ENCODE results near the gene ANK3.
"Not testable (repeated sequence)": the region's sequence is repeated elsewhere in the genome, so short reads cannot be mapped to it uniquely, and the experiment has no call there.

ANK3 gene

DNA sequence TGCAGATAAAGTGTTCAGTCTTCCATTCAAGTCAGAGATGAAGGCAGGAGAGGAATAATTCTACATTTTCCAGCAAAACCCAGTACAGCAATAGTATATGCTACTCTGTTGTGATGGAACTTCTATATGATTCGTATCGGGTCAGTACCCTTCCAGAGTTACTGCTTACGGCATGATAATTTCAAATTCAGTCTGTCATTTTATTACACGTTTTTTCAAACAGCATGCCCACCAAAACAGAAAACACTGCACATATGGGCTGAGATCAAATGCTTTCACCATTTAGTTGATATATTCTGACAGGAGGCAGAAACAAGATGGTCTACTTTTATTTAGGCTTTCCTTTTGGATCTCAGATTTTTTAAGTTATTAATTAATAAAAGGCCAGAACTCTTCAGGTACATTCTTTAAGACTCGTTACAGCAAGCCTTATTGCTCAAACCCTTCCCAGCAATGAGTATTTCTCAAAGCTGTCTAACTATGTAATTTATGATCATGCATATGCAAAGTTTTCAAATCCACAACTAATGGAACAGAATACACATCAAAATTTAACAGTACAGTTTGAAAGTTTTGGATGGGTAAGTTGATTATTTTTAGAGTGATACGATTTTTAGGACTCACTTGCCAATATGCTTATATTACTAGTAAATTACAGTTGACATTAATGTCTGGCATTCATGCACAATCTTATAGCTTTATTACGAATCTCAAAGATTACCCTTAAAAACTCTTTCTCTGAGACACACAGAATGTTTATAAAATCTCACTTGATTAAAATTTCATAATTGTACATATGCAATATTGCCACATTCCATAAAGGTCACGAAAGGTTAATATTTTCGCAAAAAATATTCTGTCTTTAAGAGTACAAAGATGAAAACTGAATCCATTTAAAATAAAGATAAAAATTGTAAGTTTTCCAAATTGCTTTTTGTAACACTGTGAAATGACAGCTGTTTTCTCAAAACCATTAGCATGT, 91.0 kb downstream of the ANK3 start:
- ATAC-seq (replicated peaks), result no peak
- Mint-ChIP-seq H3K4me3 (no peak overlapping the region), H3K9me3 (no peaks in the 10 kb centered on the region), H3K4me1 (ENCODE audit: low read depth in 2 of 2) (peaks cover 1 to 4% of the 10 kb centered on the region in 2 donors), H3K36me3 (ENCODE audit: insufficient read depth) (no peaks in the 10 kb centered on the region), H3K27me3 (no peaks in the 10 kb centered on the region), H3K27ac (no peak overlapping the region)
- DNase-seq, result no peak

DNA sequence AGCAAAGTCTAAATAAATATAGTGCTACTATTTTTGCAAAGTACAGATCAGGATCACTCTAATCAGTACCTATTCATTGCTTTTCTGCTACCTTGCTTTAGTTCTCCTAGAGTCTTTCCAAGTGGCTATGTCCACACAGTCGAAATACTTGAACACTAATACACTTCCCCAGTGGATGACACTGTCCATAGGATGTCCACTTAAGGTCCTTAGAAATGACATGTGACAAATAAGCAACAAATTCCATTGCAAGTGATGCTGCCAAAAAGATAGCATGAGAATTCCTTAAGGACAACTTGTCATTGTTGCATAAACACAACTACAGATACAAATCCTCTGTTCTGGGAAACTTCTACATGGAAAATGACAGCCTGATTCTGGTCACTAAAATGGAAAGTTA, 93.6 kb downstream of the ANK3 start:
- no peak overlapping the region for H3K4me3 Mint-ChIP-seq
- ATAC-seq (replicated peaks) (no peak), DNase-seq (no peak)
- H3K27ac Mint-ChIP-seq, result no peak overlapping the region
- H3K36me3 Mint-ChIP-seq (ENCODE audit: insufficient read depth), result no peaks in the 10 kb centered on the region
- H3K4me1 Mint-ChIP-seq (ENCODE audit: low read depth in 2 of 2), result peaks cover 1 to 9% of the 10 kb centered on the region in 2 donors
- no peaks in the 10 kb centered on the region for H3K27me3 Mint-ChIP-seq
- no peaks in the 10 kb centered on the region for H3K9me3 Mint-ChIP-seq

DNA sequence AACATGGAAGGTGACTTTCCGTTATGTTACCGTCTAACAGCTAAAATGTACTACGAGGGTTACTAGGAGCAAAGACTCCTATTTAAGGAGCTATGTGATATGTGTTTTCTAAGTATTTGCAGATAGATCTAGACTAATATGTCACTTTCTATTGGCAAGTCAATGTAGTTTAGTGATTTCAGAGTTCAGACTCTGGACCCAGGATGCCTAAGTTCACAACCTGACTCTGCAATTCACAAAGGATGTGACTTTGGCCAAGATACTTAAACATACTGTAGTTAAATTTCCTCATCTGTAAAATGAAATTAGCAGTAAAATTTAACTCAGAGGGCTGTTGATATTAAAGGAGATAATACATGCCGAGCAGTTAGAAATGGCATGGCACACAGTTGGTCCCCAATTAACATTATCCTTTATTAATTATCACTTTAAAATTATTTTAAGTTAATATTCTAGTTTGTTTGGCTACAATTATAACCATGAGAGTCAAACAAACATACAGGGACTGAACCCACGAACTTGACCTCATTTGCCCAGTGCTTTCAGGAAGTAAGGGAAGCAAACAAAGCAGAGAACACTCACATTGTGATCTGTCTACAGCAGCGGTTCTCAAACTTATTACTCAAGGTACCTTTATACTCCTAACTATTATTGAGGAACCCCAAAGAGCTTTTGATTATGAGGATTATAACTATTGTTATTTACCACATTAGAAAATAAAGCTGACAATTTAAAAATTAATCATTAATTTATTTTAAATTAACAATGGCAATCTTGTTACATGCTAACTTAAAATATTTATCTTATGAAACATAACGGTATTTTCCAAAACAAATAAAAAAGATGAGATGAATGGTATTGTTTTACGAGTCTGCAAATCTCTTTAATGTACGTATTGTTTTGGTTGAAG, 94.4 kb downstream of the ANK3 start:
- Mint-ChIP-seq H3K4me1 (ENCODE audit: low read depth in 2 of 2) (peaks cover 0 to 5% of the 10 kb centered on the region in 2 donors), H3K9me3 (no peaks in the 10 kb centered on the region), H3K27ac (no peak overlapping the region), H3K4me3 (no peak overlapping the region), H3K27me3 (no peaks in the 10 kb centered on the region), H3K36me3 (ENCODE audit: insufficient read depth) (no peaks in the 10 kb centered on the region)
- DNase-seq (no peak), ATAC-seq (replicated peaks) (no peak)

DNA sequence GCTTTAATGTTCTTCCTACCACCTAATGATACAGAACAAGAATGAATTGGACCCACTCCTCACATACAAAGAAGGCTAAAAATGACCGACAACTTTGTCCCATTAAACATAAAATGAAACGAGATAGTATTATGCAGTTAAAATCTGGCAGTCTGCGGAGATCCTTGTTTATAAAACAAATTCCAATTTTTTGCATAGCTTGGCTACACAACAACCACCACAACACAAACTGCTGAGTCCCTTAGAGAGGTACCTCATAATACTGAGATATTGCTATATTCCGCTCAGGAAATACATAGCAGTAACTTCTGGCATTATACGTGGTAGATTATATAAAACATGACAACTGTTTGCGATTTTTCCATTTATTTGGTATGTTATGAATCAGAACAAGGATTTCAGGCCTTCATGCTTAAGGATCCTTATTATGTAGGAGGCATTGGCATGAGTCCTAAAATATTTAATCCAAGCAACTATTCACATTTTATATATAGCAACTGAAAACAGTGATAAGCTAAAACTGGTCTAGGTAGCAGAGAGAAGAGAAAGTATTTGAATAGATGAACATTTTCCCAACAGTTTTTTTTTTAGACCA, 96.0 kb downstream of the ANK3 start:
- Mint-ChIP-seq H3K4me1 (ENCODE audit: low read depth in 2 of 2) (peaks cover 0 to 5% of the 10 kb centered on the region in 2 donors), H3K27me3 (no peaks in the 10 kb centered on the region), H3K9me3 (no peaks in the 10 kb centered on the region), H3K36me3 (ENCODE audit: insufficient read depth) (no peaks in the 10 kb centered on the region), H3K4me3 (no peak overlapping the region), H3K27ac (no peak overlapping the region)
- ATAC-seq (replicated peaks) (no peak), DNase-seq (no peak)

DNA sequence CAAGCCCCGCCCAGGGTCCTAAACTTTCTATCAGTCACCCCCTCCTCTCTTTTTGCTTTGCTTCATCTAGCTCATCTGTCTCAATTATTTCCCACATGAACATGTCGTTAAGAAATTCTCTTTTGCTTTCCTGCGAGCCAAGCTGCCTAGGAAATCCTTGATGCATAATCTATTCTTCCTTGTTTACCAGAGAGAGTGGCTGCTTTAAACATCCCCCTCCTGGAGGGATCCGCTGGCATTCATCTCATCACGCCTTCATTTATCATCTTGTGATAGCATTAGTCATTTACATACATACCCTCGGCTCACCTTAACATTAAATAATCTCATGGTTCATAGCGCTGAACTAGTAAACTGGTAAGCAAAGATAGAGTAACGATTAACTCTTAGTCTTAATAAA, 96.7 kb downstream of the ANK3 start:
- no peak overlapping the region for H3K4me3 Mint-ChIP-seq

DNA sequence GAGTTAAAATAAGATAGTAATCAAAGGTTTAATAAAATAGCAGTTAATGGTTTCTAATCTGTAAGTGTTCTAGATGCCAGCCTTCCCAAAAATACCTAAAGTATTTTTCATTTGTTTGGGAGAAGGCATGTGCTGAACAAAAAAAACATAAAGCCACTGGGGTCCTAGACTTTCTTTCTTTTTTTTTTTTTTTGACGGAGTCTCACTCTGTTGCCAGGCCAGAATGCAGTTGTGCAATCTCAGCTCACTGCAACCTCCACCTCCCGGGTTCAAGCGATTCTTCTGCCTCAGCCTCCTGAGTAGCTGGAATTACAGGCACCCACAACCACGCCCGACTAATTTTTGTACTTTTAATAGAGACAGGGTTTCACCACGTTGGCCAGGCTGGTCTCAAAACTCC, 97.1 kb downstream of the ANK3 start:
- not testable (repeated sequence) for H3K36me3 Mint-ChIP-seq (ENCODE audit: insufficient read depth); H3K27ac Mint-ChIP-seq; H3K4me3 Mint-ChIP-seq; H3K9me3 Mint-ChIP-seq; ATAC-seq (replicated peaks); H3K27me3 Mint-ChIP-seq; DNase-seq
- H3K4me1 Mint-ChIP-seq (ENCODE audit: low read depth in 2 of 2), result peaks cover 0 to 13% of the 10 kb centered on the region in 2 donors

More for the DNA sequence above, 96.7 kb downstream of the ANK3 start:
- H3K27me3 Mint-ChIP-seq, result no peaks in the 10 kb centered on the region
- H3K27ac Mint-ChIP-seq, result no peak overlapping the region
- DNase-seq (no peak), ATAC-seq (replicated peaks) (no peak)
- peaks cover 0 to 10% of the 10 kb centered on the region in 2 donors for H3K4me1 Mint-ChIP-seq (ENCODE audit: low read depth in 2 of 2)
- H3K9me3 Mint-ChIP-seq, result no peaks in the 10 kb centered on the region
- H3K36me3 Mint-ChIP-seq (ENCODE audit: insufficient read depth), result no peaks in the 10 kb centered on the region

DNA sequence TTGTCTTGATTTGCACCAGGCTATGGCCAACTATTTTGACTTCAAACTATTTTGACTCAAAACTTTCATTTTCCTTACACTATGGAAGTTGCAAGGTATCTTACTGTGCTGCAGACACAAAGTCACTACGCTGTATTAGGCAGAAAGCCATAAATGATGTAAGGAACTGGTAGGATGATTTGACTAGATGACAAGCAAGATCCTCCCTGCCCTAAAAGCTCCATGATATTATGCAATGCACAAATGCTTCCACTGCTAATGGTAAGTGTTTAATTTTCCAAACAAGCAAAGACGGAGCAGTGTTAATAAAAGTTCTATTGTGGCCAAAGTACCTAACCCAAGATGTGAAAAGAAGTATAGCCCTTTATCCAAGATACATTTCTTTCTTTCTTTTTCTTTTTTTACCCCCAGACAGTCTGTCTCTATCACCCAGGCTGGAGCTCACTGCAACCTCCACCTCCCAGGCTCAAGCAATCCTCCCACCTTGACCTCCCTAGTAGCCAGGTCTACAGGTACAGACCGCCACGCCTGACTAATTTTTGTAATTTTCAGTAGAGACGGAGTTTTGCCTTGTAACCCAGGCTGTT, 98.2 kb downstream of the ANK3 start:
- DNase-seq (no peak), ATAC-seq (replicated peaks) (no peak)
- Mint-ChIP-seq H3K4me1 (ENCODE audit: low read depth in 2 of 2) (peaks cover 0 to 13% of the 10 kb centered on the region in 2 donors), H3K27ac (no peak overlapping the region), H3K27me3 (no peaks in the 10 kb centered on the region), H3K9me3 (no peaks in the 10 kb centered on the region), H3K36me3 (ENCODE audit: insufficient read depth) (no peaks in the 10 kb centered on the region), H3K4me3 (no peak overlapping the region)

DNA sequence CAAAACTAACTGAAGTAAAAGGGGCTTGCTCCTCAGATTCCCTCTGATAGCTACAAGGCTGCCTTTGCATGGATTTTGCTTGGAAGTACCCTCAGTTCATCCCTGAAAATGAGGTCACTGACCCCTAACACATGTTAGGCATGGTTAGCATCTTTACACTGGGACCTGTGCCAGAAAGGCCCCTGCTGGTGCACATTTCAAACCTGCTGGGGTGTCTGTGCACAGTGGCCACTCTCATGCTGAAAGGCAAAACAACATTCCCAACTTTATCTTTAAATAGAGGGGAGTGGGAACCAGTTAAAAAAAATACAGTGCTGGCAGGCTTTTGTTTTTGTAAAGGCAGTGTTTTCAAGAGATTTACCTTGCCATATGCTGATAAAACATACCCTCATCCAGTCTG, 99.1 kb downstream of the ANK3 start:
- DNase-seq (no peak), ATAC-seq (replicated peaks) (no peak)
- peaks cover 0 to 13% of the 10 kb centered on the region in 2 donors for H3K4me1 Mint-ChIP-seq (ENCODE audit: low read depth in 2 of 2)
- no peaks in the 10 kb centered on the region for H3K36me3 Mint-ChIP-seq (ENCODE audit: insufficient read depth)
- no peaks in the 10 kb centered on the region for H3K27me3 Mint-ChIP-seq
- no peak overlapping the region for H3K4me3 Mint-ChIP-seq
- no peak overlapping the region for H3K27ac Mint-ChIP-seq
- H3K9me3 Mint-ChIP-seq, result no peaks in the 10 kb centered on the region

DNA sequence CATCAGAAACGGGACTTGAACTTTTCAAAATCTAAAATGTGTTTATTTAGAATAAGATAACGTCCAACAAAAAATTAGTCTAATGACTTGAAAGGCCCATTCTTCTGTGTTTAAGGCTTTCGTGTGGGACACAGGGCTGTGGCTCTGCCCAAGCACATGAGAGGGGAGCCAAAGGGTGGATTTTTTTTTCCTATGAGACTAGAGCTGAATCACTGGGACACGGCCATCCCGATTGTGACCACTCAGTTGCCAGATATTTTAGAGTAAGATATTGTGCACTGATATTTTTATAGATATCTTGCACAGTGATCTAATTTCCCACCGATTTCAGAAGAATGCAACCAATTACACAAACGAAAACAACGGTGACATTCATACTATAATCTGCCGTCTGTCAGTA, 99.9 kb downstream of the ANK3 start:
- ATAC-seq (replicated peaks), result no peak
- peak overlapping the region in 1 of 2 donors; percentile 49 for H3K27ac Mint-ChIP-seq
- peaks cover 0 to 13% of the 10 kb centered on the region in 2 donors for H3K4me1 Mint-ChIP-seq (ENCODE audit: low read depth in 2 of 2)

DNA sequence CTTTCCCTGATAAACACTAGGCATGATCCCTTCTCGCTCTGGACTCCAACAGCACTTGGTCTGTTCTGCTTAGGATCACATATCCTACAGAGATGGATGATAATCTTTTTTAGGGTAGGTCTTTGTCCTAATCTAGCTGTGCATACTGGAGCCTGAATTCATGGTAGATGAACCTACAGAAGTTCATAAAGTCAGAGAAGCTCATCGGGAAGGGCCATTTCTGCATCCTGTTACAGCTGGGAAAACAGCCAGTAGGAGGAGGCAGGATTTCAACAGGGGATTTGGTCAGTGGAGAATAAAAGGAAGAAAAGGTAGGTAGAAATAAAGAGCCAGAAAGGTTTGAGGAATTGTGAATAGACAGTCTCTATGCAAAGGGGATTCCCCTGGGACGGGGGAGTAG, 101.4 kb downstream of the ANK3 start:
- peaks cover 0 to 13% of the 10 kb centered on the region in 2 donors for H3K4me1 Mint-ChIP-seq (ENCODE audit: low read depth in 2 of 2)

More for the DNA sequence above, 99.9 kb downstream of the ANK3 start:
- DNase-seq, result no peak
- Mint-ChIP-seq H3K36me3 (ENCODE audit: insufficient read depth) (no peaks in the 10 kb centered on the region), H3K9me3 (no peaks in the 10 kb centered on the region), H3K4me3 (no peak overlapping the region), H3K27me3 (no peaks in the 10 kb centered on the region)

DNA sequence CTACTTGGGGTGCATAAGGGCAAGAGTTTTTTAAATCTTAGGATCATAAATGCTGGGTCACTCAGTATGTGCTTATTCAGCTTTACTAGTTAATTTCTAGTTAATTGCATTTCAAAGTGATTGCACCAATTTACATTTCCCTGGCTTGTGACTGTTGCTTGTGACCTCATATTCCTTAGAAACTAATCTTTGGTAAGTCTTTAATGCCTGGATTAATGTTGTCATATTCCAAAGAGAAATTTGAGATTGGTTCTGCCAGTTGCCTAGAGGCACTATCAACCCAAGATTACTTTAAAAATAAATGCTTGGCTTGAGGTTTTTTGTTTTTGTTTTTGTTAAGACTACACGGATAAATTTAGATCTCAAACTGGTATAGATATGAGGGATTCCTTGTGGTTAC, 103.1 kb downstream of the ANK3 start:
- Mint-ChIP-seq H3K4me1 (ENCODE audit: low read depth in 2 of 2) (peaks cover 0 to 9% of the 10 kb centered on the region in 2 donors), H3K36me3 (ENCODE audit: insufficient read depth) (no peaks in the 10 kb centered on the region), H3K27ac (no peak overlapping the region), H3K4me3 (no peak overlapping the region), H3K9me3 (no peaks in the 10 kb centered on the region), H3K27me3 (no peaks in the 10 kb centered on the region)
- DNase-seq, result no peak
- ATAC-seq (replicated peaks), result no peak

More for the DNA sequence above, 101.4 kb downstream of the ANK3 start:
- Mint-ChIP-seq H3K27ac (no peak overlapping the region), H3K36me3 (ENCODE audit: insufficient read depth) (no peaks in the 10 kb centered on the region), H3K4me3 (no peak overlapping the region), H3K9me3 (no peaks in the 10 kb centered on the region), H3K27me3 (no peaks in the 10 kb centered on the region)
- no peak for DNase-seq
- no peak for ATAC-seq (replicated peaks)

DNA sequence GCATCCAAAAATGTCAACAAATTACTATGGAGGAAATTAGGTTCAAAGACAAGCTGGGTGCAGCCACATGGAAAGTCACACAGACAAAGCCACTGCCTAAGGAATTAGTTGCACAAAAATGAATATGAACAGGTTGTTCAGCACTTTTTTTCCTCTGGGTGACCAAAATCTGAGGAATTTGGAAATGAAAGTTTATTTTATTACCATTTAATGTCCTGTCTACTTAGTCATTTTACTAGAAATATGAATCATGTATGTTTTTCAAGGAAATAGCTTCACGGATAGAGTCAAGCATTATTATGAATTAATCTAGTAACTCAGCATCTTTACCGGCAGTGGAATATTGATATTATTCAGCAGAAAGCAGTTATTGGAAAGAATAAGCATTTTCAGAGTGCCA, 106.3 kb downstream of the ANK3 start:
- no peaks in the 10 kb centered on the region for H3K36me3 Mint-ChIP-seq (ENCODE audit: insufficient read depth)
- H3K4me3 Mint-ChIP-seq, result no peak overlapping the region
- no peaks in the 10 kb centered on the region for H3K9me3 Mint-ChIP-seq
- no peak overlapping the region for H3K27ac Mint-ChIP-seq
- no peaks in the 10 kb centered on the region for H3K27me3 Mint-ChIP-seq
- DNase-seq, result no peak
- no peak for ATAC-seq (replicated peaks)
- peaks cover 0 to 7% of the 10 kb centered on the region in 2 donors for H3K4me1 Mint-ChIP-seq (ENCODE audit: low read depth in 2 of 2)

DNA sequence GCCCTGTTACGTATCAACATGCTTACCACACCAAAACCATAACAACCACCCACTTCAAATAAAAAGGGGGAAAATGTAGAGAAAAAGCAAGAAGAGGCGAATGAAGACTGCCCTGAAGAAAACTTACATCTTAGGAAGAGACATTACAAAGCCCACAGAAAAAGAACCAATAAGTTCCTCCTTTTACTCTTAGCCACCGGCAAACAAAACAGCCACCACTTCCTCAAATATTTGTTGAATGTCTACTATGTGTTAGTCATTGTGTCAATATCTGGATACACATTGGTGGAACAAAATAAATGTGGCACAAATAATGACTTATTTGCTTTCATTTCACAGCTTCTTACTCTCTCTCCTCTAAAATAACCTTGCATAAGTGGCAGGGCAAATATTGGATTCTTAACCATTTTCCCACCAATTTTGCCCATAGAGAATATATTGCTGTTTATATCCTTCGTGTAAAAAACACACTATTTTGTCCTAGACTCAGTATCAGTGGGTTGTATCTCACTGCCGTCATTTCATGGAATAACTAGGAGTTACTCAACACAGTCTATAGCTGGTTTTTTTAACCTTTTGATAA, 106.8 kb downstream of the ANK3 start:
- no peaks in the 10 kb centered on the region for H3K36me3 Mint-ChIP-seq (ENCODE audit: insufficient read depth)
- ATAC-seq (replicated peaks) (no peak), DNase-seq (no peak)
- H3K4me1 Mint-ChIP-seq (ENCODE audit: low read depth in 2 of 2), result peaks cover 0 to 2% of the 10 kb centered on the region in 2 donors
- no peak overlapping the region for H3K4me3 Mint-ChIP-seq
- H3K27me3 Mint-ChIP-seq, result no peaks in the 10 kb centered on the region
- H3K9me3 Mint-ChIP-seq, result no peaks in the 10 kb centered on the region
- H3K27ac Mint-ChIP-seq, result no peak overlapping the region

Measured in effector memory CD8-positive, alpha-beta T cell (primary cell).